Suprapubic skin (tissue), 4 donors: ENCODE measurements around the gene MT1M. TPM values are rescaled to one million over a fixed set of nuclear protein-coding genes. Genes with fewer than 3 reads are reported as not detected.
A peak's percentile ranks its signal among the peaks of the same experiment; 100 is the strongest.

ENCODE experiments used
- DNase-seq, 2 donors: peaks; one replicate each; pipeline ENCODE4 v3.0.0-alpha.2; 2019; ENCODE audit warnings: low spot score in 2 of 2
- H3K27ac ChIP-seq: fragments of 200-600 bp; sonication (generic); one replicate; pipeline ENCODE4 v1.5.1; 2019
- H3K27me3 ChIP-seq: fragments of 200-600 bp; sonication (generic); one replicate; pipeline ENCODE4 v1.5.1; 2019
- H3K36me3 ChIP-seq: fragments of 200-600 bp; sonication (generic); one replicate; pipeline ENCODE4 v1.5.1; 2019
- H3K4me1 ChIP-seq: fragments of 200-600 bp; sonication (generic); one replicate; pipeline ENCODE4 v1.5.1; 2019
- H3K4me3 ChIP-seq: fragments of 200-600 bp; sonication (generic); one replicate; pipeline ENCODE4 v1.5.1; 2019; ENCODE audit warnings: mild to moderate bottlenecking
- H3K9me3 ChIP-seq: fragments of 200-600 bp; sonication (generic); one replicate; pipeline ENCODE4 v1.5.1; 2019
- CTCF ChIP-seq, 2 donors: fragments of 200-600 bp in 1 of 2; fragments of 450-650 bp in 1 of 2; sonication (generic) in 1 of 2; IDR thresholded peaks; one replicate each; pipeline ENCODE4 v1.5.1; 2016 to 2019; ENCODE audit warnings: antibody characterized with exemption in 2 of 2, mild to moderate bottlenecking in 1 of 2, moderate library complexity in 1 of 2
- EP300 ChIP-seq: sonication (generic); formaldehyde crosslinking; IDR thresholded peaks from one replicate; pipeline ENCODE4 v1.6.1; 2017; ENCODE audit warnings: antibody characterized with exemption
- POLR2A ChIP-seq, 2 donors: fragments of 450-650 bp; IDR thresholded peaks; one replicate each; pipeline ENCODE4 v1.6.1; 2017; ENCODE audit warnings: antibody characterized with exemption in 2 of 2, mild to moderate bottlenecking in 2 of 2, moderate library complexity in 2 of 2
- POLR2AphosphoS5 ChIP-seq, 3 donors: sonication (generic); formaldehyde crosslinking; IDR thresholded peaks; one replicate each; pipeline ENCODE4 v1.6.1; 2017; ENCODE audit warnings: antibody characterized with exemption in 3 of 3
- WGBS: methylation state at CpG from one replicate; pipeline ENCODE4 v1.1.5; 2018; 5-methylcytosine and 5-hydroxymethylcytosine counted together
- total RNA-seq, 4 donors: library from RNA; depleted of rRNA; stranded (reverse); fragments of >200 nt; gene quantifications; one replicate each; pipeline ENCODE4 v1.1.0, GENCODE V29; 2016

The MT1M gene
- total RNA-seq, 4 donors from 2014 or later: 13.6 to 41.7 (median 20.5) TPM

DNA sequence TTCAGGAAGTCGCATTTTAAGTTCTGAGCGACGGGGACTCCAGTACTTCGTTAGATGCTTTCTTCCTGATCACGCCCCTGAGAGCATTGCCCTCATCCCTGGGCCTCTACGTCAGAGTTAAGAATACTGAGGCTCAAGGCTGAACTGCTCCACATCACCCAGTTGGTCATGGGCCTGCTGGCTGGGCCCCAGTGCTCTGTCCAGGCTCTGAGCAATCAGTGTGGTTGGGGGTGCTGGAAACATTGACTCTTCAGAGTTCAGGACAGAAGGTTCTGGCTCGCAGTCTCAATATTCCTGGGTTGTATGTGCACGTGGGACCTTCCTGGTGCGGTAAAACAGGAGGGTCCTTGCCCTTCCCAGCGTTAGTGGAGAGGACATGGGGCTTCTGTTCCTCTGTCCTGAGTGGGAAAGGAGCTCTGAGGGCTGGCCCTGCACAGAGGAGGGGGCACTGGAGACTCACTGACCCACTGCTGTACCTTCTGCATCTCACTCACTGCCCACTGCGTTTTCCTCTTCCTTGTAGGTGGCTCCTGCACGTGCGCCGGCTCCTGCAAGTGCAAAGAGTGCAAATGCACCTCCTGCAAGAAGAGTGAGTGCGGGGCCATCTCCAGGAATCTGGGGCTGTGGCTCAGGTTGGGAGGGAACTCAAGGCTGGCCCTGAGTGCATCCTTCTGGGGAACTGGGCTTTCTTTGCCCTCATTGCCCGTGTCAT is 6.4 kb upstream of the MT1M start:
- no peak for TF ChIP-seq POLR2A (IDR thresholded peaks at IDR 0.05)
- no peak for TF ChIP-seq POLR2AphosphoS5 (IDR thresholded peaks at IDR 0.05)
- no peak for TF ChIP-seq EP300
- TF ChIP-seq CTCF (IDR thresholded peaks at IDR 0.05): no peak
- 16% methylated on average over 16 of the region's 16 CpGs for WGBS
- DNase-seq: no peak

DNA sequence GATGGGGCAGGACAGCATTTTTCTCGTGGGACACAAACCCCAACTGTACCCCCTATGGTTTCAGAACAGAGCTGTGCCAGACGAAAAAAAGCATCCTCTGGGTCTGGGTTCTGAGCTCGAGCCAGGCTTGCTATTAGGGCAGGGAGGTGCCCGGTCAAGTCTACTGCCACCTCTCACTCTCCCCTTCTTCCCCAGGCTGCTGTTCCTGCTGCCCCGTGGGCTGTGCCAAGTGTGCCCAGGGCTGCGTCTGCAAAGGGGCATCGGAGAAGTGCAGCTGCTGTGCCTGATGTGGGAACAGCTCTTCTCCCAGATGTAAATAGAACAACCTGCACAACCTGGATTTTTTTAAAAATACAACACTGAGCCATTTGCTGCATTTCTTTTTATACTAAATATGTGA is 5.8 kb upstream of the MT1M start:
- no peak for TF ChIP-seq POLR2A (IDR thresholded peaks at IDR 0.05)
- TF ChIP-seq CTCF (IDR thresholded peaks at IDR 0.05): no peak
- TF ChIP-seq POLR2AphosphoS5 (IDR thresholded peaks at IDR 0.05): no peak
- TF ChIP-seq EP300: no peak

More for the DNA sequence above, 6.4 kb upstream of the MT1M start:
- Histone ChIP-seq H3K27ac (peak overlapping the region; percentile 90), H3K36me3 (no peaks in the 10 kb centered on the region), H3K4me1 (peaks cover 28% of the 10 kb centered on the region), H3K4me3 (peak overlapping the region; percentile 62), H3K9me3 (no peaks in the 10 kb centered on the region), H3K27me3 (no peaks in the 10 kb centered on the region)

GRCh38 chr16:56628486-56629350 is 3.7 kb upstream of the MT1M start:
- no peak overlapping the region for H3K4me3 ChIP-seq
- no peaks in the 10 kb centered on the region for H3K27me3 ChIP-seq
- 63% methylated on average over 9 of the region's 9 CpGs for WGBS
- no peaks in the 10 kb centered on the region for H3K9me3 ChIP-seq
- no peak for TF ChIP-seq CTCF (IDR thresholded peaks at IDR 0.05)
- no peak for TF ChIP-seq EP300
- TF ChIP-seq POLR2AphosphoS5 (IDR thresholded peaks at IDR 0.05): no peak
- TF ChIP-seq POLR2A (IDR thresholded peaks at IDR 0.05): no peak
- peak overlapping the region; percentile 19 for H3K27ac ChIP-seq
- no peak for DNase-seq
- peaks cover 47% of the 10 kb centered on the region for H3K4me1 ChIP-seq
- no peaks in the 10 kb centered on the region for H3K36me3 ChIP-seq

More for the DNA sequence above, 5.8 kb upstream of the MT1M start:
- Histone ChIP-seq H3K27ac (peak overlapping the region; percentile 90), H3K27me3 (no peaks in the 10 kb centered on the region), H3K4me1 (peaks cover 31% of the 10 kb centered on the region), H3K4me3 (peak overlapping the region; percentile 62), H3K9me3 (no peaks in the 10 kb centered on the region), H3K36me3 (no peaks in the 10 kb centered on the region)
- WGBS: 38% methylated on average over 6 of the region's 7 CpGs
- DNase-seq: no peak

- no peak for DNase-seq
- Histone ChIP-seq H3K9me3 (no peaks in the 10 kb centered on the region), H3K27me3 (peaks cover 2% of the 10 kb centered on the region), H3K4me1 (peaks cover 47% of the 10 kb centered on the region), H3K27ac (no peak overlapping the region), H3K4me3 (no peak overlapping the region), H3K36me3 (no peaks in the 10 kb centered on the region)
- 100% methylated on average over 1 of the region's 3 CpGs for WGBS
- TF ChIP-seq POLR2A (IDR thresholded peaks at IDR 0.05) (no peak), POLR2AphosphoS5 (IDR thresholded peaks at IDR 0.05) (no peak), EP300 (no peak), CTCF (IDR thresholded peaks at IDR 0.05) (no peak)
Observed at GRCh38 chr16:56629531-56629930, 2.9 kb upstream of the MT1M start.

DNA sequence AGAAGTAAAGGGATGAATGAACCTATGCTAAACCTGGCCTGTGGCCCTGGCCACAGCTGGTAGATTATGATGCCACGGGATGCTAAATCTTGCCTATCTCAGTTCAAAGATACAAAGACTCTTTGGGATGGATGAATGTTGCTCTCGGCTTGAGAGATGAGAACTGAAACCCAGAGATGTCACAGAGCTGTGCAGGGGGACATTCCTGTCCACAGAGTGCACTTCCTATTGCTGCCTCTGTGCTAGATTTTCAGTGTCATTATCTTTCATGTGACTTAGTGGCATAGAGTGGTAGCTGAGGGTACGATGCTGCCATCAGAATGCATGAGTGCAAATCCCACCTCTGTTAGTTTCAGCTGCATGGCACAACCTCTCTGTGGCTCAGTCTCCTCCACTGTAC is 2.3 kb upstream of the MT1M start:
- DNase-seq: no peak
- no peak overlapping the region for H3K4me3 ChIP-seq
- H3K27me3 ChIP-seq: peaks cover 8% of the 10 kb centered on the region
- peaks cover 44% of the 10 kb centered on the region for H3K4me1 ChIP-seq
- H3K9me3 ChIP-seq: no peaks in the 10 kb centered on the region
- no peak overlapping the region for H3K27ac ChIP-seq
- WGBS: 81% methylated on average over 3 of the region's 3 CpGs
- no peaks in the 10 kb centered on the region for H3K36me3 ChIP-seq
- TF ChIP-seq POLR2A (IDR thresholded peaks at IDR 0.05) (no peak), CTCF (IDR thresholded peaks at IDR 0.05) (no peak), EP300 (no peak)
